ENCODE data around the gene NPEPL1. TPM values are rescaled to one million over a fixed set of nuclear protein-coding genes. Genes with fewer than 3 reads are reported as not detected.

The NPEPL1 gene
- total RNA-seq, 1 donor from 2014 or later: 25.5 TPM

- no peak overlapping the region for H3K27ac ChIP-seq
- H3K36me3 ChIP-seq: peaks cover 0 to 41% of the 10 kb centered on the region in 2 donors
- no peak overlapping the region for H3K4me3 ChIP-seq
- H3K9me3 ChIP-seq: no peaks in the 10 kb centered on the region
- TF ChIP-seq POLR2A (IDR thresholded peaks at IDR 0.05) (no peak), POLR2AphosphoS5 (IDR thresholded peaks at IDR 0.05; ENCODE audit: insufficient read depth in 1 of 2, low read depth in 1 of 2) (no peak), CTCF (IDR thresholded peaks at IDR 0.05) (no peak)
- intact Hi-C loops (cut with DNase I): no loop called here
- no peak for DNase-seq (ENCODE audit: extremely low spot score in 2 of 2)
- H3K27me3 ChIP-seq: no peaks in the 10 kb centered on the region
- peaks cover 18% of the 10 kb centered on the region for H3K4me1 ChIP-seq
These were observed 4.7 kb downstream of the NPEPL1 start for GRCh38 chr20:58697201-58697866.

- Histone ChIP-seq H3K27ac (no peak overlapping the region), H3K9me3 (no peaks in the 10 kb centered on the region), H3K36me3 (peaks cover 0 to 41% of the 10 kb centered on the region in 2 donors), H3K4me1 (peaks cover 18% of the 10 kb centered on the region), H3K4me3 (no peak overlapping the region), H3K27me3 (no peaks in the 10 kb centered on the region)
- no peak for TF ChIP-seq POLR2A (IDR thresholded peaks at IDR 0.05)
- no peak for TF ChIP-seq CTCF (IDR thresholded peaks at IDR 0.05)
- TF ChIP-seq POLR2AphosphoS5 (IDR thresholded peaks at IDR 0.05; ENCODE audit: insufficient read depth in 1 of 2, low read depth in 1 of 2): no peak
- intact Hi-C loops (cut with DNase I): no loop called here
- no peak for DNase-seq (ENCODE audit: extremely low spot score in 2 of 2)
These were observed 5.5 kb downstream of the NPEPL1 start for GRCh38 chr20:58697867-58698703.

- H3K9me3 ChIP-seq: no peaks in the 10 kb centered on the region
- no peak overlapping the region for H3K4me3 ChIP-seq
- H3K27ac ChIP-seq: no peak overlapping the region
- peaks cover 0 to 50% of the 10 kb centered on the region in 2 donors for H3K36me3 ChIP-seq
- intact Hi-C loops (cut with DNase I): no loop called here
- DNase-seq (ENCODE audit: extremely low spot score in 2 of 2): no peak
- H3K4me1 ChIP-seq: peaks cover 9% of the 10 kb centered on the region
- TF ChIP-seq POLR2A (IDR thresholded peaks at IDR 0.05) (no peak), POLR2AphosphoS5 (IDR thresholded peaks at IDR 0.05; ENCODE audit: insufficient read depth in 1 of 2, low read depth in 1 of 2) (no peak), CTCF (IDR thresholded peaks at IDR 0.05) (no peak)
- H3K27me3 ChIP-seq: no peaks in the 10 kb centered on the region
These were observed 6.4 kb downstream of the NPEPL1 start for GRCh38 chr20:58698741-58699622.

GRCh38 chr20:58699623-58700107, 7.1 kb downstream of the NPEPL1 start:
- H3K27ac ChIP-seq: no peak overlapping the region

More at GRCh38 chr20:58699623-58700107, 7.1 kb downstream of the NPEPL1 start:
- no peaks in the 10 kb centered on the region for H3K27me3 ChIP-seq
- H3K4me3 ChIP-seq: no peak overlapping the region
- no peak for DNase-seq (ENCODE audit: extremely low spot score in 2 of 2)
- peaks cover 2% of the 10 kb centered on the region for H3K4me1 ChIP-seq
- TF ChIP-seq POLR2AphosphoS5 (IDR thresholded peaks at IDR 0.05; ENCODE audit: insufficient read depth in 1 of 2, low read depth in 1 of 2) (no peak), POLR2A (IDR thresholded peaks at IDR 0.05) (no peak), CTCF (IDR thresholded peaks at IDR 0.05) (no peak)
- intact Hi-C loops (cut with DNase I): no loop called here
- H3K9me3 ChIP-seq: no peaks in the 10 kb centered on the region
- H3K36me3 ChIP-seq: peaks cover 0 to 56% of the 10 kb centered on the region in 2 donors
